HG03060 (cell line): Measurements from ENCODE around the gene NPAT.
A peak's percentile ranks its signal among the peaks of the same experiment; 100 is the strongest.

Experiments
- ATAC-seq: cut with Tn5 transposase; IDR thresholded peaks from one replicate; pipeline ENCODE4 v1.9.1; 2021; ENCODE audit warnings: low read depth, moderate number of reproducible peaks; ENCODE audit not compliant: unreplicated experiment

Gene NPAT

DNA sequence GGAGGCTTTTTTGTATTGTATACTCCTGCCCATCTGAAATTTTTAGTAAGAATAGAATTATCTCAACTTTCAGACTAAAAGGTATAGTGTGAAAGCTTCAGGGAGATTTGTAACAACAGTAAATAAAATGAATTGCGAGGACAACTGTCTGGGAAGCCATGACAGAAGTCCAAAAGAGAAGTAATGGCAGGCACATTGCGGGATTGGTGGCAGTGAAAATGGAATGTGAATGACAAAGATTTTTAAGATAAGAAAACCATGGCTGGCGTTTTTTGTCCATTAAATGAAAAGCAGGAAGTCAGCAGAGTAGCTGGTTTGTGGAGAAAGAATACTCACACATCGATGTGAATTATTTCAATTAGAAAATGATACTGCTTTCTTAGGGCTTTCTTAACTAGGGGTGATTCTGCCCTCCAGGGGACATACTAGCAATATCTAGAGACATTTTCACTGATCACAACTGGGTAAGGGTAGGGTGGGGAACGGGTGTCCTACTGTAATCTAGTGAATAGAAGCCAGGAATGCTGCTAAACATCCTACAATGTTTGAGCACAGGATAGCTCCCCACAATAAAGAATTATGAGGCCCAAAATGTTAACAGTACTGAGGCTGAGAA is 1.6 kb downstream of the NPAT start:
- no peak for ATAC-seq

- ATAC-seq = no peak
These were observed 3.3 kb downstream of the NPAT start for GRCh38 chr11:108218912-108219783.

GRCh38 chr11:108218455-108218854 is 4.0 kb downstream of the NPAT start:
- no peak for ATAC-seq

DNA sequence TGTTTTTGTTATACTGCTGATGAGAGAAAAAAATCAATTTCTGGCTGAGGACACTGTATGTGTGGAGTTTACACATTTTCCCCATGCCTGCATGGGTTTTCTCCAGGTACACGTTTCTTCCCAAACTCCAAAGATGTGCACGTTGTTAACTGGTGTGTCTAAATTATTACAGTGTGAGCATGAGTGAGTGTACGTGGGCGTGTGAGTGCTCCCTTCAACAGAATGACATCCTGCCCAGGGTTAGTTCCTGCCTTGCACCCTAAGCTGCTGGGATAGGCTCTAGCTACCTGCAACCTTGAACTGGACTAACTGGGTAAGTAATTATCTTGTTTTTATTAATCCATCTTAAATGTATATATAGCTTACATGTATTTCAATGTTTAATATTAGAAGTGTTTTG is 5.5 kb downstream of the NPAT start:
- ATAC-seq = no peak

DNA sequence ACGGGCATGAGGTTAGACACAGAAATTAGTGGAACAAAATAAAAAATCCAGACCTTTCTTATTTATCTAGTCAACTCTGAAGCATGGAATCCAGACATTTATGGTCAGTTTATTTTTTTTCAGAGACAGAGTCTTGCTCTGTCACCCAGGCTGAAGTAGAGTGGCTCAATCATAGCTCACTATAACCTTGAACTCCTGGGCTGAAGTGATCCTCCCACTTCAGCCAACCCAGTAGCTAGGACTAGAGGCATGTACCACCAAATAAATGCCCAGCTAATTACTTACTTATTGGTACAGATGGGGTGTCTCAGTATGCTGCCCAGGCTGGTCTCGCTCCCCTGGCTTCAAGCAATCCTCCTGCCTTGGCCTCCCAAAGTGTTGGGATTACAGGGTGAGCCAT is 8.7 kb downstream of the NPAT start:
- ATAC-seq = no peak

- no peak for ATAC-seq
These were observed 12.0 kb downstream of the NPAT start for GRCh38 chr11:108210441-108210840.

DNA sequence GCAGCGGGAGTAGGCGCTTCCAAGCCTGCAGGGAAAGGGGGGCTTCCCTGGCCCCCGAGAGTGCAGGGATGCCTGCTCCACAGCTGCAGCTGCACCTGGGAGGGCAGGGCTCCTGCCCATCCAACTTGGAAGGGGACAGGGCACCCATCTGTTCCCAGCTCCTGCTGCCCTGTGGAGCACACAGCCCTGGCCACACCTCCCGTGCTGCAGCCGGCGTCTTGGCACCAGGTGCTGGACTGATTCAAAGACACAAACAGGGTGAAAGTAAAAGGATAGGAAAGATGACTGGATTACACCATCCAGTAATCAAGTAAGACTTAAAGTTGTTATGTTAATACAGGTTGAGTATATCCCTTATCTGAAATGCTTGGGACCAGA is 14.8 kb downstream of the NPAT start:
- ATAC-seq = no peak

GRCh38 chr11:108206969-108207682 is 15.3 kb downstream of the NPAT start:
- ATAC-seq = no peak

GRCh38 chr11:108206171-108206570 is 16.3 kb downstream of the NPAT start:
- ATAC-seq = no peak

GRCh38 chr11:108204929-108205499 is 17.4 kb downstream of the NPAT start:
- no peak for ATAC-seq

- no peak for ATAC-seq
These were observed 18.1 kb downstream of the NPAT start for GRCh38 chr11:108204376-108204775.

- no peak for ATAC-seq
These were observed 19.4 kb downstream of the NPAT start for GRCh38 chr11:108203075-108203474.

- peak; percentile 48 for ATAC-seq
These were observed 22.8 kb downstream of the NPAT start for GRCh38 chr11:108199446-108200321.

- no peak for ATAC-seq
These were observed 23.6 kb downstream of the NPAT start for GRCh38 chr11:108198833-108199232.

DNA sequence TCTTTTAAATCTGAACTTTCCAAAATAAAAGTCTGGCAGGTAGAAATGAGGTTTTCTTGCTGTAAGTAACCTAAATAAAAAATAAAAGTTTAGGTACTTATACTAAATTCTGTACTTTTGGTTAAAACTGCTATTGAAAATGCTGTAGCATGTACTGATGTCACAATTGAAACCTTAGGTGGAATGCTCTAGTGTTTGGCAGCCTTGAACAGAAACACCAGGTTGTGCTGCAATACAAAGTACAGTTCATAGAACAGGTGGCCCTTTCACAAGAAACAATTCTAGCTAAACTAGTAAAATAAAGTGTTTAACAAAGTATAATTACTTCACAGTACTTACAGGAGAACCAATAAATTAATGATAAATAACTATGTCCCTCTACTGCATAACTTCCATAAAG is 25.1 kb downstream of the NPAT start:
- no peak for ATAC-seq

- ATAC-seq = no peak
These were observed 25.5 kb downstream of the NPAT start for GRCh38 chr11:108196901-108197300.

GRCh38 chr11:108193725-108194124 is 28.7 kb downstream of the NPAT start:
- ATAC-seq = no peak

DNA sequence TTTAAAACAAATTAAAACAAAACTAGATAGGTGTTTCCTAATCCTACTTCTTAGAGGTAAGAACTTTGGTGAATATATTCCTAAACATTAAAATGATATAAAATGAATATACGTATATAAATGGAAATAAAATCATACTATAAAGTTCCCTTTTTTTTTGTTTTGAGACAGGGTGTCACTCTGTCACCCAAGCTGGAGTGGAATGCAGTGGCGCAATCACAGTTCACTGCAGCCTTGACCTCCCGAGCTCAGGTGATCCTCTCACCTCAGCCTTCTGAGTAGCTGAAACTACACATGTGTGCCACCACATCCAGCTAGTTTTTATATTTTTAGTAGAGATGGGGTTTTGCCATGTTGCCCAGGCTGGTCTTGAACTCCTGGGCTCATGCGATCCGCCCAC is 44.9 kb downstream of the NPAT start:
- no peak for ATAC-seq

DNA sequence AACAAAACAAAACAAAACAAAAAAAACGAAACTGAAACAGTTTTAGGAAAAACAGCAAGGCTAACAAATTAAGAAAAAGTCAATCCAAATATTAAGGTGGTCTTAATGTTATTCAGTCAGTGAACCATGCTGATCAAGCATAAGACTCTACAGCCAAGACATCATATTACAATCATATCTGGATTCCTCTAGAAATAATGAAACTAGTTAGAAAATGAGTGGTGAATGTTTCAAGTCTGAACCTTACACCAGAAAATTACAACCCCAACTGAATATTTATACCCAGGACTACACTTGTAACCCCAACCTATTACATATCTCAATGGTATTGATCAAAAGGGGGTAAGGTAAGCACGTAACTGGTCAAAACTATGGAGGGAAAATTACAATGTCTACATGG is 52.3 kb downstream of the NPAT start:
- ATAC-seq = no peak

- no peak for ATAC-seq
These were observed 54.8 kb downstream of the NPAT start for GRCh38 chr11:108167624-108168023.
